T1000 (cell line): ENCODE data around the gene PI4KA.
"Not testable (repeated sequence)": the region's sequence is repeated elsewhere in the genome, so short reads cannot be mapped to it uniquely, and the experiment has no call there.

ENCODE experiments used
- DNase-seq: peaks from one replicate; lab custom pipeline; 2025; ENCODE audit warnings: mixed read lengths; lab: John Stamatoyannopoulos, UW

The PI4KA gene

GRCh38 chr22:20663137-20663828 lies 195.3 kb downstream of the PI4KA start:
- DNase-seq: no peak

GRCh38 chr22:20662524-20663036 lies 196.0 kb downstream of the PI4KA start:
- not testable (repeated sequence) for DNase-seq

- no peak for DNase-seq
These were observed 197.1 kb downstream of the PI4KA start for GRCh38 chr22:20661473-20661872.

- DNase-seq: no peak
These were observed 198.1 kb downstream of the PI4KA start for GRCh38 chr22:20660441-20661054.

GRCh38 chr22:20659920-20660319 lies 198.7 kb downstream of the PI4KA start:
- no peak for DNase-seq

- DNase-seq: no peak
These were observed 199.4 kb downstream of the PI4KA start for GRCh38 chr22:20659258-20659657.

- DNase-seq: no peak
These were observed 200.0 kb downstream of the PI4KA start for GRCh38 chr22:20658433-20659222.

- no peak for DNase-seq
These were observed 200.6 kb downstream of the PI4KA start for GRCh38 chr22:20657963-20658362.
